ENCODE data around the gene AGFG1. TPM values are rescaled to one million over a fixed set of nuclear protein-coding genes. Genes with fewer than 3 reads are reported as not detected.
"Not testable (repeated sequence)": the region's sequence is repeated elsewhere in the genome, so short reads cannot be mapped to it uniquely, and the experiment has no call there.

The AGFG1 gene
- polyA plus RNA-seq, 1 donor from 2014 or later, result 10.1 TPM

GRCh38 chr2:227518278-227518865 lies 46.4 kb downstream of the AGFG1 start:
- H3K9me3 Mint-ChIP-seq, H3K36me3 Mint-ChIP-seq, H3K27me3 Mint-ChIP-seq, H3K27ac Mint-ChIP-seq: not testable (repeated sequence)
- Mint-ChIP-seq H3K4me3 (peak overlapping the region in 1 of 4 donors; percentile 52), H3K4me1 (peaks cover 29 to 47% (median 45%) of the 10 kb centered on the region in 3 donors)

- H3K27me3 Mint-ChIP-seq, H3K27ac Mint-ChIP-seq, H3K36me3 Mint-ChIP-seq, H3K9me3 Mint-ChIP-seq, H3K4me3 Mint-ChIP-seq: not testable (repeated sequence)
- H3K4me1 Mint-ChIP-seq, result peaks cover 12 to 30% (median 27%) of the 10 kb centered on the region in 3 donors
Observed at GRCh38 chr2:227521178-227521577, 49.2 kb downstream of the AGFG1 start.

DNA sequence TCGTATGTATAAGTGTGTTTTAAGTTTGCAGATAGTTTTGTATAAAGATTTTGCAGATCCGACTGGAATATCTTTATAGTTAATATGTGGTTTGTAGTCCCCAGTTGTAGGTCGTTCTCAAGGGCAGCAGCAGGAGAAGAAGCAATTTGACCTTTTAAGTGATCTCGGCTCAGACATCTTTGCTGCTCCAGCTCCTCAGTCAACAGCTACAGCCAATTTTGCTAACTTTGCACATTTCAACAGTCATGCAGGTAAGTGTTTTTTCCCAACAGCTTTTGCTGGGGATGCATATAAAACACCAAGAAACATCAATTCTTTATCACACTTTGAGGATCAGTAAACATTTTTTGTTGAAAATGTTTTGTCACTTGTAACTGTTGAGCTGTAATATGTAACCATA lies 52.7 kb downstream of the AGFG1 start:
- Mint-ChIP-seq H3K9me3 (no peaks in the 10 kb centered on the region), H3K4me3 (no peak overlapping the region), H3K27ac (no peak overlapping the region), H3K36me3 (peaks cover 3% of the 10 kb centered on the region), H3K4me1 (peaks cover 2 to 14% (median 6%) of the 10 kb centered on the region in 3 donors), H3K27me3 (no peaks in the 10 kb centered on the region)

- peak overlapping the region in 1 of 3 donors; percentile 48 for H3K27ac Mint-ChIP-seq
- no peak overlapping the region for H3K4me3 Mint-ChIP-seq
- no peaks in the 10 kb centered on the region for H3K27me3 Mint-ChIP-seq
- peaks cover 5% of the 10 kb centered on the region for H3K36me3 Mint-ChIP-seq
- no peaks in the 10 kb centered on the region for H3K9me3 Mint-ChIP-seq
- H3K4me1 Mint-ChIP-seq, result peaks cover 0 to 5% (median 3%) of the 10 kb centered on the region in 3 donors
Observed at GRCh38 chr2:227527351-227527750, 55.4 kb downstream of the AGFG1 start.

DNA sequence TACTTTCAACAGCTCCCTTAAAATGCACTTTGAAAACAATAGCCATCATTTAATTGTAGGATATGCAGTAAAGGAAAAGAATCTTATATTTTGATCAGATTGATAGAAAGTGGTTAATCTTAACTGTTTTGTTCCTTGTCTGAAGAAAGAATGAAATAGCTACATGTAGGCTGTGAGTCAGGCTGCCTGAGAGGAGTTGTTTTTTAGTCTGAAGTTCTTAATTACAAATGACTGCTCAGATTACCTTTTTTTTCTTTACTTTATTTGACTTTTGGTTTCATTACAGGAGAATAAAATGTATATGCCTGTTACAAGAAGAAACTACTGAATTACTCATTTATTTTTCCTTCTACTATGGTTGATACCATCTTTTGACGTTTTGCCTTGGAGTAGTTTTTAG lies 56.8 kb downstream of the AGFG1 start:
- Mint-ChIP-seq H3K9me3 (no peaks in the 10 kb centered on the region), H3K36me3 (peaks cover 5% of the 10 kb centered on the region), H3K27me3 (no peaks in the 10 kb centered on the region), H3K4me1 (peaks cover 2 to 9% (median 2%) of the 10 kb centered on the region in 3 donors), H3K4me3 (no peak overlapping the region), H3K27ac (no peak overlapping the region)

GRCh38 chr2:227529871-227530270 lies 57.9 kb downstream of the AGFG1 start:
- Mint-ChIP-seq H3K27ac (no peak overlapping the region), H3K4me3 (no peak overlapping the region), H3K36me3 (peaks cover 5% of the 10 kb centered on the region), H3K9me3 (no peaks in the 10 kb centered on the region), H3K4me1 (peaks cover 9 to 14% (median 9%) of the 10 kb centered on the region in 3 donors), H3K27me3 (no peaks in the 10 kb centered on the region)

GRCh38 chr2:227534714-227535113 lies 62.8 kb downstream of the AGFG1 start:
- Mint-ChIP-seq H3K27me3 (no peaks in the 10 kb centered on the region), H3K27ac (no peak overlapping the region), H3K4me1 (peaks cover 9 to 14% (median 9%) of the 10 kb centered on the region in 3 donors), H3K36me3 (peaks cover 15% of the 10 kb centered on the region), H3K9me3 (no peaks in the 10 kb centered on the region), H3K4me3 (no peak overlapping the region)

DNA sequence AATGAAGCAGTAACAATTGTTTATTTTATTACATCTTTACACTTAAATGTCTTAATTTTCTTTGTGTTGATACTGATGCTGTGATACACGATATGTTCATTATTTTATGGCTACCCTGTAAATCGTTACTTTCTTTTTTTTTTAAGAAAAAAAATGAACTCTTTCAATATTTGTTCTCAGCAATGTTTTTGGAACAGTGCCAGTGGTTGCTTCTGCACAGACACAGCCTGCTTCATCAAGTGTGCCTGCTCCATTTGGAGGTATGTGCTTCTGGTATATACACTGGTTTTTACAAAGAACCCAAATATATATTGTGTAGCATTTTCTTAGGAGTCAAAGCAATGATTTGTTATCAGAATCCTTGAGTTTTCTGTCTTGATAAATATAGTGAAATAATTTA lies 64.5 kb downstream of the AGFG1 start:
- H3K27ac Mint-ChIP-seq, result no peak overlapping the region
- peaks cover 9 to 14% (median 9%) of the 10 kb centered on the region in 3 donors for H3K4me1 Mint-ChIP-seq
- no peaks in the 10 kb centered on the region for H3K27me3 Mint-ChIP-seq
- peaks cover 25% of the 10 kb centered on the region for H3K36me3 Mint-ChIP-seq
- H3K4me3 Mint-ChIP-seq, result no peak overlapping the region
- H3K9me3 Mint-ChIP-seq, result peaks cover 0 to 3% (median 3%) of the 10 kb centered on the region in 3 donors

DNA sequence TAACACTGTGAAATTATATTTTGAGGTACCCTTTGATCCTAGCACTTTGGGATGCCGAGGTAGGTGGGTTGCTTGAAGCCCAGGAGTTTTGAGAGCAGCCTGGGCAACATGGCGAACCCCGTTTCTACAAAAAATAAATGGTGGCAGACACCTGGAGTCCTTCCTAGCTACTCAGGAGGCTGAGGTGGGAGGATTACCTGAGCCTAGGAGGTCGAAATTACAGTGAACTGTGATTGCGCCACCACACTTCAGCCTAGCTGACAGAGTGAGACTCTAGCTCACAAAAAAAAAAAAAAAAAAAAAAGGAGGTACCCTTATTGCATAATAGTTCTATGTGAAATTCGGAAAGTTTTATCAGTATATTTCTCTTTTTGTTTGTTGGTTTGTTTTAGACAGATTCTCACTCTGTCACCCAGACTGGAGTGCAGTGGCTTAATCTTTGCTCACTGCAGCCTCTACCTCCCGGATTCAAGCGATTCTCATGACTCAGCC lies 67.6 kb downstream of the AGFG1 start:
- Mint-ChIP-seq H3K27ac (no peak overlapping the region), H3K9me3 (peaks cover 0 to 5% (median 3%) of the 10 kb centered on the region in 3 donors), H3K4me1 (peaks cover 3 to 6% (median 3%) of the 10 kb centered on the region in 3 donors), H3K27me3 (no peaks in the 10 kb centered on the region), H3K36me3 (peaks cover 40% of the 10 kb centered on the region), H3K4me3 (no peak overlapping the region)

DNA sequence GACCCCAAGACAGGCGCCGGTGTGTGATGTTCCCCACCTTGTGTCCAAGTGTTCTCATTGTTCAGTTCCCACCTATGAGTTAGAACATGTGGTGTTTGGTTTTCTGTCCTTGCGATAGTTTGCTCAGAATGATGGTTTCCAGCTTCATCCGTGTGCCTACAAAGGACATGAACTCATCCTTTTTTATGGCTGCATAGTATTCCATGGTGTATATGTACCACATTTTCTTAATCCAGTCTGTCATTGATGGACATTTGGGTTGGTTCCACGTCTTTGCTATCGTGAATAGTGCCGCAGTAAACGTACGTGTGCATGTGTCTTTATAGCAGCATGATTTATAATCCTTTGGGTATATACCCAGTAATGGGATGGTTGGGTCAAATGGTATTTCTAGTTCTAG lies 68.4 kb downstream of the AGFG1 start:
- not testable (repeated sequence) for H3K4me1 Mint-ChIP-seq, H3K27me3 Mint-ChIP-seq, H3K9me3 Mint-ChIP-seq, H3K27ac Mint-ChIP-seq
- H3K36me3 Mint-ChIP-seq, result peaks cover 43% of the 10 kb centered on the region
- H3K4me3 Mint-ChIP-seq, result peak overlapping the region in 1 of 4 donors; percentile 51

- Mint-ChIP-seq H3K27me3 (no peaks in the 10 kb centered on the region), H3K4me1 (peaks cover 0 to 5% (median 0%) of the 10 kb centered on the region in 3 donors), H3K27ac (peak overlapping the region in 1 of 3 donors; percentile 91), H3K9me3 (peaks cover 0 to 2% (median 0%) of the 10 kb centered on the region in 3 donors), H3K4me3 (no peak overlapping the region), H3K36me3 (peaks cover 21% of the 10 kb centered on the region)
Observed at GRCh38 chr2:227545990-227546389, 74.0 kb downstream of the AGFG1 start.

- Mint-ChIP-seq H3K4me1 (no peaks in the 10 kb centered on the region), H3K27me3 (no peaks in the 10 kb centered on the region), H3K9me3 (no peaks in the 10 kb centered on the region), H3K27ac (no peak overlapping the region), H3K36me3 (no peaks in the 10 kb centered on the region), H3K4me3 (no peak overlapping the region)
Observed at GRCh38 chr2:227551836-227552235, 79.9 kb downstream of the AGFG1 start.

- H3K36me3 Mint-ChIP-seq, result peaks cover 6% of the 10 kb centered on the region
- H3K9me3 Mint-ChIP-seq, result no peaks in the 10 kb centered on the region
- H3K4me3 Mint-ChIP-seq, result no peak overlapping the region
- H3K27me3 Mint-ChIP-seq, result no peaks in the 10 kb centered on the region
- no peaks in the 10 kb centered on the region for H3K4me1 Mint-ChIP-seq
- no peak overlapping the region for H3K27ac Mint-ChIP-seq
Observed at GRCh38 chr2:227562581-227562980, 90.6 kb downstream of the AGFG1 start.

DNA sequence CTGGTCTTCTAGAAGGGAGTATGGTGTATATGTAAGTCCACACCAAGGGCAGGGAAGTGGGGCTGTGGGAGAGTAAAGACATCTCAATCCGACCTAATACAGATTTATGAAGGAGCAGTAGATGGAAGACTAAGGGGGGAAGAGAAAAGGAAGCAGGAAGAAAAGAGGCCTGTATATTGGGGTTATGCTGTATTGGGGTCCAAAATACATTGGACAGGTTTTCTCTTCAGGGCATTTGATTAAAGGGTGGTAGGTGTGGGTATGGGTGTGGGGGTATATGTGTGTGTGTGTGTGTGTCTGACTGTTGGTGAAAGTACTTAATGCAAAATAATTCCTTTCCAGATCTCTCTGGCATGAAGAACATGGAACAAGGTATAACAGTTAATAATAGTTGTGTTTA lies 93.1 kb downstream of the AGFG1 start:
- no peak overlapping the region for H3K27ac Mint-ChIP-seq
- no peaks in the 10 kb centered on the region for H3K27me3 Mint-ChIP-seq
- no peak overlapping the region for H3K4me3 Mint-ChIP-seq
- no peaks in the 10 kb centered on the region for H3K9me3 Mint-ChIP-seq
- no peaks in the 10 kb centered on the region for H3K4me1 Mint-ChIP-seq
- H3K36me3 Mint-ChIP-seq, result peaks cover 4% of the 10 kb centered on the region

DNA sequence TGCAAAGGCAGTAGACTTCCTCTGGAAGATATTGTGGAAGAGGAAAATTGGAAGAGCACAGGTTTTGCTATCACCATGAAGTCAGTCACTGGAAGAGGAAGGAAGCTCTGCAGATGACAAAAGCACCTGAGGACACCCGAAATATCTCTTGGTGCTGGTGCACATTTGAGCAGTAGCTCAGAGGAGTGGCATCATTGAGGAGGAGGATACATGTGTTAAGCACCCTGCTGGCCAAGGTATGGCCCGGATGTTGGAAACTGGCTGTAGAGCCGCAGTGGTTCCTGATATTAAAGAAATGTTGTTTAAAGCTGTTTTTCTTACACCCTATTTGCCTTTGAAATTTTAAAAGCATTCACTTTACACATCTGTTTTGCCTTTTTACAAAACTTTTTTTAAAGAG lies 94.1 kb downstream of the AGFG1 start:
- peaks cover 0 to 4% (median 0%) of the 10 kb centered on the region in 3 donors for H3K4me1 Mint-ChIP-seq
- H3K27ac Mint-ChIP-seq, result no peak overlapping the region
- peaks cover under 1% of the 10 kb centered on the region for H3K36me3 Mint-ChIP-seq
- H3K4me3 Mint-ChIP-seq, result no peak overlapping the region
- no peaks in the 10 kb centered on the region for H3K27me3 Mint-ChIP-seq
- no peaks in the 10 kb centered on the region for H3K9me3 Mint-ChIP-seq

- Mint-ChIP-seq H3K36me3 (no peaks in the 10 kb centered on the region), H3K4me3 (no peak overlapping the region), H3K9me3 (no peaks in the 10 kb centered on the region), H3K4me1 (peaks cover 0 to 5% (median 0%) of the 10 kb centered on the region in 3 donors), H3K27ac (no peak overlapping the region), H3K27me3 (peaks cover 2% of the 10 kb centered on the region)
Observed at GRCh38 chr2:227568852-227569169, 96.9 kb downstream of the AGFG1 start.
